ENCODE measurements around the gene RPL22. TPM values are rescaled to one million over a fixed set of nuclear protein-coding genes. Genes with fewer than 3 reads are reported as not detected.

Gene RPL22
- total RNA-seq, 1 donor = 93.0 TPM

DNA sequence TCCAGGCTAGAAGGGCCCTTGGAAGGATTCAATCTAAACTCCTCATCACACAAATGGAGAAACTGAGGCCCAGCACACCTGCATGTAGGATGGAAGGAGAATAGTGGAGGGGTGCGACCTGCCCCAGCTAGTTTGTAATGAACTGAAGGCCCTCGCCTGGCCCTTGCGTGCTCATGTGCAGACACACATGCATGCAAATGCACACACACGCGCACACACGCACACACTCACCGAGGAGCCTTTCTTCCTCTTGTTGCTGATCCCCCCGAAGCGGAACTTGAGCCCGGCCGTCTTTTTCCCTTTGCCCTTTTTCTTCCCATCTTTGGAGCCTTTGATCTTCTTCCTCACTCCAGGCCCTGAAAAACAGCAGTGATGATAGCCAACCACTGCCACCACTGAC lies 47.2 kb downstream of the RPL22 start:
- H3K4me3 ChIP-seq (ENCODE audit: insufficient read depth, low read length) = no peak overlapping the region
- H3K4me1 ChIP-seq (ENCODE audit: insufficient read depth, low read length) = no peaks in the 10 kb centered on the region
- no peaks in the 10 kb centered on the region for H4K20me1 ChIP-seq (ENCODE audit: insufficient read depth, low read length)
- no peak overlapping the region for H2AFZ ChIP-seq (ENCODE audit: low read length)
- H3K4me2 ChIP-seq (ENCODE audit: insufficient read depth, low read length) = no peak overlapping the region
- H3K79me2 ChIP-seq (ENCODE audit: insufficient read depth, low read length) = no peaks in the 10 kb centered on the region
- DNase-seq (ENCODE audit: insufficient read length, low spot score, missing footprints) = no peak
- H3K9me3 ChIP-seq (ENCODE audit: low read depth, low read length) = no peaks in the 10 kb centered on the region
- H3K27ac ChIP-seq (ENCODE audit: low read depth, low read length) = no peak overlapping the region
- TF ChIP-seq, protein P1, sequence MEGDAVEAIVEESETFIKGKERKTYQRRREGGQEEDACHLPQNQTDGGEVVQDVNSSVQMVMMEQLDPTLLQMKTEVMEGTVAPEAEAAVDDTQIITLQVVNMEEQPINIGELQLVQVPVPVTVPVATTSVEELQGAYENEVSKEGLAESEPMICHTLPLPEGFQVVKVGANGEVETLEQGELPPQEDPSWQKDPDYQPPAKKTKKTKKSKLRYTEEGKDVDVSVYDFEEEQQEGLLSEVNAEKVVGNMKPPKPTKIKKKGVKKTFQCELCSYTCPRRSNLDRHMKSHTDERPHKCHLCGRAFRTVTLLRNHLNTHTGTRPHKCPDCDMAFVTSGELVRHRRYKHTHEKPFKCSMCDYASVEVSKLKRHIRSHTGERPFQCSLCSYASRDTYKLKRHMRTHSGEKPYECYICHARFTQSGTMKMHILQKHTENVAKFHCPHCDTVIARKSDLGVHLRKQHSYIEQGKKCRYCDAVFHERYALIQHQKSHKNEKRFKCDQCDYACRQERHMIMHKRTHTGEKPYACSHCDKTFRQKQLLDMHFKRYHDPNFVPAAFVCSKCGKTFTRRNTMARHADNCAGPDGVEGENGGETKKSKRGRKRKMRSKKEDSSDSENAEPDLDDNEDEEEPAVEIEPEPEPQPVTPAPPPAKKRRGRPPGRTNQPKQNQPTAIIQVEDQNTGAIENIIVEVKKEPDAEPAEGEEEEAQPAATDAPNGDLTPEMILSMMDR (IDR thresholded peaks at IDR 0.05; ENCODE audit: extremely low read depth, low read depth, low read length) = no peak
- H3K36me3 ChIP-seq (ENCODE audit: insufficient read depth, low read length) = no peaks in the 10 kb centered on the region
- H3K27me3 ChIP-seq (ENCODE audit: insufficient read depth, low read length) = peaks cover 8% of the 10 kb centered on the region

DNA sequence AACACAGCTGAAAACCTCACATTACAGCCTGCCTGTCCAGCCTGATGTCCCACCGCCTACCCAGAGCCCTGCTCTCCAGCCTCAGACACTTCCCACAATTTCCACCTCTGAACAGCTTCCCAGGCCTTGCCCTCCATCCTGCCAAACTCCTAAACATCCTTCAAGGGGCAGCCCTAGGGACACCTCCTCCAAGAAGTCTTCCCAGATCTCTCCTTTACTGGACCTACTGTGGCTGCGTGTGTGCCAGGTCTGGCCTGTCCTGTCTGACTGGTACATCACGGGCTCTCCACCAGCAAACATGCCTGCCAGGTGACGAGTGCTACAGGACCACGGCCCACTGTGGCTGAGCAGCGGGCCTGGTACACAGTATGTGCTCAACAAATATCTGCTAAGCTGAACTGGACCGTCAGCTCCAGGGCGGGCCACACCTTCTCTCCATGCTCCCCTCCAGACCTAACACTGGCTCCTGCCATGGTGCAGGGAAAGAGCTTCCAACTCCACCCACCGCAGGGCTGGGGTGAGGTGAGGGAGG lies 48.0 kb downstream of the RPL22 start:
- no peak overlapping the region for H2AFZ ChIP-seq (ENCODE audit: low read length)
- TF ChIP-seq, protein P1 (IDR thresholded peaks at IDR 0.05; ENCODE audit: extremely low read depth, low read depth, low read length) = no peak
- no peaks in the 10 kb centered on the region for H3K9me3 ChIP-seq (ENCODE audit: low read depth, low read length)
- H3K79me2 ChIP-seq (ENCODE audit: insufficient read depth, low read length) = no peaks in the 10 kb centered on the region
- no peaks in the 10 kb centered on the region for H3K36me3 ChIP-seq (ENCODE audit: insufficient read depth, low read length)
- no peak overlapping the region for H3K27ac ChIP-seq (ENCODE audit: low read depth, low read length)
- no peak overlapping the region for H3K4me2 ChIP-seq (ENCODE audit: insufficient read depth, low read length)
- no peak for DNase-seq (ENCODE audit: insufficient read length, low spot score, missing footprints)
- no peak overlapping the region for H3K4me3 ChIP-seq (ENCODE audit: insufficient read depth, low read length)
- no peaks in the 10 kb centered on the region for H4K20me1 ChIP-seq (ENCODE audit: insufficient read depth, low read length)
- H3K4me1 ChIP-seq (ENCODE audit: insufficient read depth, low read length) = no peaks in the 10 kb centered on the region
- H3K27me3 ChIP-seq (ENCODE audit: insufficient read depth, low read length) = peaks cover 8% of the 10 kb centered on the region

DNA sequence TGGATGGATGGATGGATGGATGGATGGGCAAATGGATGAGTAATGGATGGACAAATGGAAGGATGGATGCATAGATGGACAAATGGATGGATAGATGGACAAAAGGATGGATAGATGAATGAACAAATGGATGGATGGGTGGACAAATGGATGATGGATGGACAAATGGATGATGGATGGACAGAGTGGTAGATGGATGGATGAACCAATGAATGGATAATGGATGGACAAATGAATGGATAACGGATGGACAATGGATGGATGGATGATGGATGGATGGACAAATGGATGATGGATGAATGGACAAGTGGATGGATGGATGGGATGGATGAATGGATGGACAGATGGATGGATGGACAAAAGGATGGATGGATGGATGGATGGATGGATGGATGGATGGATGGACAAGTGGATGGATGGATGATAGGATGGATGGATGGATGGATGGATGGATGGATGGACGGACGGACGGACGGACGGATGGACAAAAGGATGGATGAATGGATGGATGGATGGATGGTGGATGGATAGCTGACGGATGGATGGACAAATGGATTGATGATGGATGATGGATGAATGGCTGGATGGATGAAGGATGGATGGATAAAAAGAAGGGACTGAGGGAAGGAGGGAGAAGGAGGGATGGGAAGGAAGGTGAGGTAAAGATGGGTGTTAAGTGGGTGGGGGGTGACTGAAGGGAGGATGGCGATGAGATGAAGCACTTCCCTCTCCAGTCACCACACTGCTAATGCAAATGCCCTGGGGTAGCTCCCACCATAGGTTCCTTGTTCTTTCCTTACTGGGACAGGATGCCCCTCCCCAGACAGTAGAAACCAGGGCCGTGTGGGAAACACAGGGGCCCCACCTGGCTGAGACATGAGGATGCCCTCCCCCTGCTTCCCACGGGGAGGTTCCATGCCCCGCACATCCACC lies 49.1 kb downstream of the RPL22 start:
- no peak overlapping the region for H3K4me2 ChIP-seq (ENCODE audit: insufficient read depth, low read length)
- no peaks in the 10 kb centered on the region for H3K36me3 ChIP-seq (ENCODE audit: insufficient read depth, low read length)
- no peak for DNase-seq (ENCODE audit: insufficient read length, low spot score, missing footprints)
- no peaks in the 10 kb centered on the region for H3K9me3 ChIP-seq (ENCODE audit: low read depth, low read length)
- H3K4me3 ChIP-seq (ENCODE audit: insufficient read depth, low read length) = no peak overlapping the region
- H3K4me1 ChIP-seq (ENCODE audit: insufficient read depth, low read length) = no peaks in the 10 kb centered on the region
- TF ChIP-seq, protein P1 (IDR thresholded peaks at IDR 0.05; ENCODE audit: extremely low read depth, low read depth, low read length) = no peak
- no peaks in the 10 kb centered on the region for H4K20me1 ChIP-seq (ENCODE audit: insufficient read depth, low read length)
- H3K27ac ChIP-seq (ENCODE audit: low read depth, low read length) = no peak overlapping the region
- H3K27me3 ChIP-seq (ENCODE audit: insufficient read depth, low read length) = peaks cover 8% of the 10 kb centered on the region
- H3K79me2 ChIP-seq (ENCODE audit: insufficient read depth, low read length) = no peaks in the 10 kb centered on the region
- no peak overlapping the region for H2AFZ ChIP-seq (ENCODE audit: low read length)

DNA sequence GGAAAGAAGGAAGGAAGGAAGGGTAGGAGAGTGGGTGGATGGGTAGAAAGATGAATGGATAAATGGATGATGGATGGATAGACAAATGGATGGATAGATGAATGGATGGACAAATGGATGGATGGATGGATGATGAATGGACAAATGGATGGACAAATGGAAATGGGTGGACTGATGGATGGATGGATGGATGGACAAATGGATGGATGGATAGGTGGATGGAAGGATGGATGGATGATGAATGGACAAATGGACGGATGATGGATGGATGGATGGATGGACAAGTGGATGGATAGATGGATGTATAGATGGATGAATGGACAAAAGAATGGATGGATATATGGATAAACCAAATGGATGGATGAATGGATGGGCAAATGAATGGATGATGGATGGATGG lies 49.8 kb downstream of the RPL22 start:
- H3K4me1 ChIP-seq (ENCODE audit: insufficient read depth, low read length) = no peaks in the 10 kb centered on the region
- no peaks in the 10 kb centered on the region for H3K36me3 ChIP-seq (ENCODE audit: insufficient read depth, low read length)
- DNase-seq (ENCODE audit: insufficient read length, low spot score, missing footprints) = no peak
- no peak overlapping the region for H3K4me3 ChIP-seq (ENCODE audit: insufficient read depth, low read length)
- H4K20me1 ChIP-seq (ENCODE audit: insufficient read depth, low read length) = no peaks in the 10 kb centered on the region
- no peak overlapping the region for H3K27ac ChIP-seq (ENCODE audit: low read depth, low read length)
- TF ChIP-seq, protein P1 (IDR thresholded peaks at IDR 0.05; ENCODE audit: extremely low read depth, low read depth, low read length) = no peak
- no peaks in the 10 kb centered on the region for H3K79me2 ChIP-seq (ENCODE audit: insufficient read depth, low read length)
- peaks cover 8% of the 10 kb centered on the region for H3K27me3 ChIP-seq (ENCODE audit: insufficient read depth, low read length)
- no peak overlapping the region for H3K4me2 ChIP-seq (ENCODE audit: insufficient read depth, low read length)
- no peaks in the 10 kb centered on the region for H3K9me3 ChIP-seq (ENCODE audit: low read depth, low read length)
- H2AFZ ChIP-seq (ENCODE audit: low read length) = no peak overlapping the region
